Measurements from ENCODE around the gene RALGAPA2. TPM values are rescaled to one million over a fixed set of nuclear protein-coding genes. Genes with fewer than 3 reads are reported as not detected.

The RALGAPA2 gene
- polyA plus RNA-seq, 1 experiment: 2.2 TPM

DNA sequence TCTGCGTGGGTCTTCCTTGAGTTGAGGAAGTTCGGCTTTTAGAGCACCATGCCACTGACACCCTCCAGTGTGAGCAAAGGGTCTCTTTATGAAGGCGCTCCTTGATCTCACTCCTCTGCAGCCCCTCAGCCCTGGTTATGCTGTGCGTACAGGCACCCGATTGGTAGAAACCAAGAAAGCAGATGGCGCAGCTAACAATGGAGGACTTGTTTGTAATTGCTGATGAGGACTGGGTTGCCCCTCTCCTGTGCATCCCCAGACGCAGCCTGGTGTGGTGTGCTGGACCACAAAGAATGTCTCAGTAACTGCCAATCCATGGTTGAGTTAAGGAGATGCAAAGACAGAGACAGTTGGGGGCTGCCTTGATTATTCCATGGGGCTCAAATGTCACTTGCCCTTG is 314.3 kb downstream of the RALGAPA2 start:
- TF ChIP-seq, protein P1, sequence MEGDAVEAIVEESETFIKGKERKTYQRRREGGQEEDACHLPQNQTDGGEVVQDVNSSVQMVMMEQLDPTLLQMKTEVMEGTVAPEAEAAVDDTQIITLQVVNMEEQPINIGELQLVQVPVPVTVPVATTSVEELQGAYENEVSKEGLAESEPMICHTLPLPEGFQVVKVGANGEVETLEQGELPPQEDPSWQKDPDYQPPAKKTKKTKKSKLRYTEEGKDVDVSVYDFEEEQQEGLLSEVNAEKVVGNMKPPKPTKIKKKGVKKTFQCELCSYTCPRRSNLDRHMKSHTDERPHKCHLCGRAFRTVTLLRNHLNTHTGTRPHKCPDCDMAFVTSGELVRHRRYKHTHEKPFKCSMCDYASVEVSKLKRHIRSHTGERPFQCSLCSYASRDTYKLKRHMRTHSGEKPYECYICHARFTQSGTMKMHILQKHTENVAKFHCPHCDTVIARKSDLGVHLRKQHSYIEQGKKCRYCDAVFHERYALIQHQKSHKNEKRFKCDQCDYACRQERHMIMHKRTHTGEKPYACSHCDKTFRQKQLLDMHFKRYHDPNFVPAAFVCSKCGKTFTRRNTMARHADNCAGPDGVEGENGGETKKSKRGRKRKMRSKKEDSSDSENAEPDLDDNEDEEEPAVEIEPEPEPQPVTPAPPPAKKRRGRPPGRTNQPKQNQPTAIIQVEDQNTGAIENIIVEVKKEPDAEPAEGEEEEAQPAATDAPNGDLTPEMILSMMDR (IDR thresholded peaks at IDR 0.05; ENCODE audit: low read depth, low read length): no peak
- POLR2A ChIA-PET: no interaction called here

DNA sequence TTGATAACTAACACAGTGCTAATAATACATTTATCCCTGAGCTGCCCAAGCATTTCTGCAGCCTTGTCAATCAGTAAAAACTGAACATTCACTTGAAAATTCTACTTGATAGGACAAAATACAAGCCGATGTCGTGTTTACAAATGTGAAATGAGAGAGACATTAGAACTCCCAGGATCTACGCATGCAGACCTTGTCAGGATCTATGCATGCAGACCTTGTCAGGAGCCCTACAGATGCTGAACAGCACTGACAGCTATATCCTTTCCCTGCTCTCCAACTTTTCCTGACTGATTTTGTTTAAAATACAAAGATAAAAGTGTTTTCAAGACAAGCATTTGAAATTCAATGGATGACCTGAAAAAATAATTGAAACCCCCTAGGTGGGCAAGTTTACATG is 315.6 kb downstream of the RALGAPA2 start:
- H3K27ac ChIP-seq (ENCODE audit: low read depth, low read length): no peak overlapping the region
- TF ChIP-seq, protein P1 (IDR thresholded peaks at IDR 0.05; ENCODE audit: low read depth, low read length): no peak
- CTCF ChIA-PET: interaction anchor here (1.2 kb wide), 1 partner anchor 10 kb away, joined by 3 read pairs; no protein-coding TSS in a partner anchor
- DNase-seq (ENCODE audit: low read depth, low spot score): no peak
- H3K9me3 ChIP-seq (ENCODE audit: control insufficient read depth, insufficient read depth, low read length): no peaks in the 10 kb centered on the region; the same call in 1 of the 2 replicates
- peaks cover 4% of the 10 kb centered on the region for H3K27me3 ChIP-seq (ENCODE audit: control insufficient read depth, insufficient read depth, low read length)
- H3K4me3 ChIP-seq (ENCODE audit: low read depth, low read length): no peak overlapping the region
- POLR2A ChIA-PET: no interaction called here

More for the DNA sequence above, 314.3 kb downstream of the RALGAPA2 start:
- Histone ChIP-seq H3K9me3 (ENCODE audit: control insufficient read depth, insufficient read depth, low read length) (no peaks in the 10 kb centered on the region; the same call in 1 of the 2 replicates), H3K27ac (ENCODE audit: low read depth, low read length) (no peak overlapping the region), H3K4me3 (ENCODE audit: low read depth, low read length) (no peak overlapping the region), H3K27me3 (ENCODE audit: control insufficient read depth, insufficient read depth, low read length) (peaks cover 4% of the 10 kb centered on the region)
- no peak for DNase-seq (ENCODE audit: low read depth, low spot score)
- CTCF ChIA-PET: no interaction called here

DNA sequence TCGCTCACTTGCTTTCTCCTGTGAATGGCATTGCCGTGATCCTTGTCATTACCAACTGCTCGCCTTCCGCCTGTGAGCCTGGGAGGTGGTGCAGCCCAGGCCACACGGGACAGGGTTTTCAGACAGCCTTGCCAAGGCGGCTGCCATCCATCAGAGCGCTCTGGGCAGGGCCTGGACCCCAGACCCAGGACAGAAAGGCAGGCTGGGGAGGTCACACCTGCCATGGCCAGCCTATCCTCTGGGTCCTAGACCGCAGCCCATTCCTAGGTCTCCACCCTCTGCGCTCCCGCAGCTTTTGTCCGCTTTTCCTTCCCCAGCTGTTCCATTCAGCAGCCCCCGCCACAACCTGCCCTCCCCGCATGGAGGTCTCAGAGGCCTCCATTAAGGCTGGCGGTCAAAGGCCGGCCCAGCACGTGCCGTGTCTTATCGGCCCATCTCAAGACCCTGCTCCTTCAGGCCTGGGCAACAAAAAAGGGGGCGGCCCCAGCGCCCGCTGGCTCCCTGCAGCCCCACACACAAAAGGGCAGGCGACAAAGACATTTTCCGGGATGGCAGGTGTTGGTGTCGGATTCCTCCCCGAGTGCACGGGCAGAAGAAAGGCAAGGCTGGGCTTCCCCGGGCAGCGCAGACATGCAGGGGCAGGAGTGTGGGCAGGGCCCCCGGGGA is 316.4 kb downstream of the RALGAPA2 start:
- no peak for DNase-seq (ENCODE audit: low read depth, low spot score)
- Histone ChIP-seq H3K27me3 (ENCODE audit: control insufficient read depth, insufficient read depth, low read length) (peaks cover 4% of the 10 kb centered on the region), H3K27ac (ENCODE audit: low read depth, low read length) (no peak overlapping the region), H3K4me3 (ENCODE audit: low read depth, low read length) (no peak overlapping the region), H3K9me3 (ENCODE audit: control insufficient read depth, insufficient read depth, low read length) (no peaks in the 10 kb centered on the region; the same call in 1 of the 2 replicates)
- ChIA-PET CTCF (no interaction called here), POLR2A (no interaction called here)
- TF ChIP-seq, protein P1 (IDR thresholded peaks at IDR 0.05; ENCODE audit: low read depth, low read length): no peak

DNA sequence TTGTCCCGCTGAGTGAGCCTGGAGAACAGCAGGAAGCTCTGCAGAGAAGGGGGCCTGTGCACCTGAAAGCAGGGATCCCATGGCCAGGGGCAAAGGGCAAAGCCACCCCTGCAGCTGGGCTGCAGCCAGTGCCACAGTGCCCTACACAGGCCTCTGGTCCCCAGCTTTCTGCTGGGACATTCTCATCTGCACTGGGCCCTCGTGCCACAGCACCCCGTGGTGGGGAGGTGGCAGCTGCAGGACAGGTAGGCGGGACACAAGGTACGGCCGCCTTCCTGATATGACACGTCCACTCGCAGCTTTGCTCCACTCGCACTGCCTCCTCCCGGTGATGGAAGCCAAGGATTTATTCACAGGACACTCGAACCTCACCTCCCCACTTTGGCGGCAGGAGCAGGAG is 317.4 kb downstream of the RALGAPA2 start:
- TF ChIP-seq, protein P1 (IDR thresholded peaks at IDR 0.05; ENCODE audit: low read depth, low read length): no peak
- Histone ChIP-seq H3K4me3 (ENCODE audit: low read depth, low read length) (no peak overlapping the region), H3K27ac (ENCODE audit: low read depth, low read length) (no peak overlapping the region), H3K27me3 (ENCODE audit: control insufficient read depth, insufficient read depth, low read length) (peaks cover 3% of the 10 kb centered on the region), H3K9me3 (ENCODE audit: control insufficient read depth, insufficient read depth, low read length) (no peaks in the 10 kb centered on the region; the same call in 1 of the 2 replicates)
- ChIA-PET CTCF (no interaction called here), POLR2A (interaction anchor here (0.7 kb wide), 1 partner anchor 9 kb away, joined by 10 read pairs; no protein-coding TSS in a partner anchor)
- no peak for DNase-seq (ENCODE audit: low read depth, low spot score)
